Measurements from ENCODE around the gene FASLG.

DNA sequence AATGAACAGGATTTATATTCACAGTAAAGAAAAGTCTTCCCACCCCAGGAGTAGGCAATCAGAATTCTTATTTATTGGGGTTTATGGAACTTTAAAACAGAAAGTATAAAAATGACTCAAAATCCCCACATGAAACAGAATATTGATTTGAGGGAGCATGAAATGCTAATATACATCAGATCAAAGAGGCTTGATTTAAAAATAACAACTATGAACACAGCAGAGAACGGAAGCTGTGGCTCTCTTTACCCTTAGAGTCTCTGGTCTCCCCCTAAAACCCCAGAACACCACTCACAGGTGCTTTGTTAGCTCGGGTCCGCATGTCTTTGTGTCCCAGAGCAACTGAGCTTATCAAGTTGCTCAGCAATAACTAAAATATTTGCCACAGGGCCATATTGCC lies 31.2 kb upstream of the FASLG start:
- TF ChIP-seq, protein P1, sequence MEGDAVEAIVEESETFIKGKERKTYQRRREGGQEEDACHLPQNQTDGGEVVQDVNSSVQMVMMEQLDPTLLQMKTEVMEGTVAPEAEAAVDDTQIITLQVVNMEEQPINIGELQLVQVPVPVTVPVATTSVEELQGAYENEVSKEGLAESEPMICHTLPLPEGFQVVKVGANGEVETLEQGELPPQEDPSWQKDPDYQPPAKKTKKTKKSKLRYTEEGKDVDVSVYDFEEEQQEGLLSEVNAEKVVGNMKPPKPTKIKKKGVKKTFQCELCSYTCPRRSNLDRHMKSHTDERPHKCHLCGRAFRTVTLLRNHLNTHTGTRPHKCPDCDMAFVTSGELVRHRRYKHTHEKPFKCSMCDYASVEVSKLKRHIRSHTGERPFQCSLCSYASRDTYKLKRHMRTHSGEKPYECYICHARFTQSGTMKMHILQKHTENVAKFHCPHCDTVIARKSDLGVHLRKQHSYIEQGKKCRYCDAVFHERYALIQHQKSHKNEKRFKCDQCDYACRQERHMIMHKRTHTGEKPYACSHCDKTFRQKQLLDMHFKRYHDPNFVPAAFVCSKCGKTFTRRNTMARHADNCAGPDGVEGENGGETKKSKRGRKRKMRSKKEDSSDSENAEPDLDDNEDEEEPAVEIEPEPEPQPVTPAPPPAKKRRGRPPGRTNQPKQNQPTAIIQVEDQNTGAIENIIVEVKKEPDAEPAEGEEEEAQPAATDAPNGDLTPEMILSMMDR (conservative IDR thresholded peaks at IDR 0.05), result no peak
- TF ChIP-seq ZFX (IDR thresholded peaks at IDR 0.05), result no peak
